Endothelial cell of umbilical vein (primary cell): ENCODE results near the gene MR1. TPM values are rescaled to one million over a fixed set of nuclear protein-coding genes. Genes with fewer than 3 reads are reported as not detected.
"Not testable (repeated sequence)": the region's sequence is repeated elsewhere in the genome, so short reads cannot be mapped to it uniquely, and the experiment has no call there.

Experiments used
- BruUV-seq: library from RNA; stranded (reverse); fragments of 400-500 nt; replicated peaks from 2 replicates; lab custom pipeline; 2021; lab: Mats Ljungman, UMichigan
- CTCF ChIA-PET: fragments of 300-600, 350-600 bp; sonication (Branson Sonifier 250); formaldehyde crosslinking; loops from one replicate; lab custom pipeline; 2021; ENCODE audit warnings: antibody characterized with exemption, inconsistent platforms; lab: Charles Lee
- POLR2A ChIA-PET: fragments of 300-600, 350-600 bp; sonication (Branson Sonifier 250); formaldehyde crosslinking; loops from one replicate; lab custom pipeline; 2021; ENCODE audit warnings: antibody characterized with exemption, inconsistent platforms; lab: Charles Lee
- DNase-seq: peaks from one replicate; pipeline ENCODE4 v3.0.0-alpha.2; 2011; ENCODE audit warnings: low read depth, low spot score
- FAIRE-seq: peaks from 2 replicates; lab custom pipeline; 2011; peaks lifted over from hg19 to GRCh38; lab: Jason Lieb, UNC
- H2AFZ ChIP-seq: 2 replicates; pipeline ENCODE4 v1.6.0; 2012; ENCODE audit warnings: low read depth, low read length, control low read depth, inconsistent platforms
- H3K27ac ChIP-seq: 2 replicates; pipeline ENCODE4 v1.5.1; 2011; ENCODE audit warnings: low read depth, mild to moderate bottlenecking, control low read depth, low read length, moderate library complexity; ENCODE audit not compliant: insufficient read depth
- H3K27me3 ChIP-seq, 2 experiments: 2 replicates each; pipeline versions ENCODE4 v1.6.0 to v1.6.1; 2011; ENCODE audit warnings: low read length in 2 of 2, mixed read lengths in 1 of 2; ENCODE audit not compliant: control insufficient read depth in 2 of 2, insufficient read depth in 2 of 2
- H3K36me3 ChIP-seq, 2 experiments: 2 replicates in 1 of 2; 3 replicates in 1 of 2; pipeline ENCODE4 v1.5.1; 2011; ENCODE audit warnings: low read length in 2 of 2, mild to moderate bottlenecking in 1 of 2, moderate library complexity in 1 of 2; ENCODE audit not compliant: control insufficient read depth in 2 of 2, insufficient read depth in 2 of 2; ENCODE audit errors: extremely low read depth in 1 of 2
- H3K4me1 ChIP-seq: 3 replicates; pipeline ENCODE4 v1.5.1; 2011; ENCODE audit warnings: mild to moderate bottlenecking, low read length; ENCODE audit not compliant: control insufficient read depth, insufficient read depth; ENCODE audit errors: extremely low read depth
- H3K4me2 ChIP-seq: 2 replicates; pipeline ENCODE4 v1.6.1; 2011; ENCODE audit warnings: low read length, control low read depth, mixed read lengths; ENCODE audit not compliant: insufficient read depth
- H3K4me3 ChIP-seq, 3 experiments: fragments of 200-600 bp in 1 of 3; sonication (generic), shearing (Covaris generic) in 1 of 3; replicated peaks in 1 of 3; 2 replicates each; pipeline ENCODE4 v1.5.1; 2011 to 2016; ENCODE audit warnings: control low read depth in 3 of 3, low read length in 3 of 3, mild to moderate bottlenecking in 2 of 3, inconsistent platforms in 1 of 3, low read depth in 1 of 3, moderate library complexity in 1 of 3; ENCODE audit not compliant: insufficient read depth in 1 of 3
- H3K79me2 ChIP-seq: 2 replicates; pipeline ENCODE4 v1.6.0; 2012; ENCODE audit warnings: low read length, inconsistent platforms; ENCODE audit not compliant: control insufficient read depth, insufficient read depth
- H3K9ac ChIP-seq: replicated peaks from 2 replicates; pipeline ENCODE3; 2011; ENCODE audit warnings: low read length, control low read depth; ENCODE audit not compliant: insufficient read depth; ENCODE audit errors: extremely low read depth
- H3K9me1 ChIP-seq: replicated peaks from 3 replicates; pipeline ENCODE4 v1.6.0; 2011; ENCODE audit warnings: mild to moderate bottlenecking, low read length; ENCODE audit not compliant: control insufficient read depth, insufficient read depth; ENCODE audit errors: extremely low read depth
- H3K9me3 ChIP-seq: replicated peaks from 2 replicates; pipeline ENCODE4 v1.5.1; 2012; ENCODE audit warnings: low read length, inconsistent platforms; ENCODE audit not compliant: control insufficient read depth, insufficient read depth
- H4K20me1 ChIP-seq: replicated peaks from 2 replicates; pipeline ENCODE3; 2011; ENCODE audit warnings: mild to moderate bottlenecking, low read length; ENCODE audit not compliant: control insufficient read depth, insufficient read depth; ENCODE audit errors: extremely low read depth
- EZH2 ChIP-seq: IDR thresholded peaks from 2 replicates; pipeline ENCODE4 v1.6.1; 2012; ENCODE audit warnings: borderline replicate concordance, low read depth, mild to moderate bottlenecking, moderate library complexity, low read length, inconsistent platforms; ENCODE audit not compliant: severe bottlenecking
- FOS ChIP-seq: IDR thresholded peaks from 2 replicates; pipeline ENCODE4 v1.6.1; 2011; ENCODE audit warnings: mild to moderate bottlenecking, low read length, moderate library complexity, borderline replicate concordance; ENCODE audit not compliant: insufficient read depth
- GATA2 ChIP-seq: IDR thresholded peaks from 2 replicates; pipeline ENCODE4 v1.7.0; 2011; ENCODE audit warnings: low read depth, mild to moderate bottlenecking, moderate library complexity, mixed read lengths, low read length; ENCODE audit not compliant: insufficient read length, insufficient read depth
- MYC ChIP-seq: IDR thresholded peaks from one replicate; pipeline ENCODE4 v1.6.1; 2011; ENCODE audit warnings: mild to moderate bottlenecking, low read depth, low read length
- POLR2A ChIP-seq: IDR thresholded peaks from 2 replicates; pipeline ENCODE4 v1.6.1; 2012; ENCODE audit warnings: low read depth, mild to moderate bottlenecking, control low read depth, low read length
- POLR2AphosphoS5 ChIP-seq: IDR thresholded peaks from 2 replicates; pipeline ENCODE4 v1.6.1; 2012; ENCODE audit warnings: low read depth, mild to moderate bottlenecking, control low read depth, low read length, moderate library complexity; ENCODE audit not compliant: insufficient read depth
- dilution Hi-C: fragments of 300-500 bp; cut with MboI; formaldehyde crosslinking; loops from one replicate; pipeline ENCODE4 v1.15.0; 2019; ENCODE audit warnings: low sequenced_read_pairs; ENCODE audit not compliant: extremely low pct_ligation_motif_present
- intact Hi-C: fragments of 100-400 bp; cut with micrococcal nuclease; formaldehyde crosslinking; loops from one replicate; pipeline ENCODE4 v1.10.0; 2022
- polyA plus RNA-seq, 4 experiments: library from polyadenylated mRNA; depleted of rRNA in 3 of 4; stranded (reverse) in 3 of 4; unstranded in 1 of 4; fragments of >200 nt; gene quantifications; 2 replicates each; pipeline versions ENCODE4 v1.2.1 to v1.2.3, GENCODE V29; 2011 to 2012; ENCODE audit warnings: missing spikeins in 1 of 4
- total RNA-seq: library from RNA; stranded (reverse); gene quantifications from 2 replicates; pipeline ENCODE4 v1.2.3, GENCODE V29; 2021

Gene MR1
- total and polyA plus RNA-seq, 2 donors (not counting 3 experiments of a cell fraction or from before 2014, with no cell fraction given): 1.3 to 2.5 TPM

- intact Hi-C loops: no loop called here
- CTCF ChIA-PET: interaction anchor here (0.6 to 1.6 kb wide), 7 partner anchors 10 to 111 kb away, joined by 3 to 9 read pairs (median 3); partner anchors contain the start of gene MR1
- no peak for FAIRE-seq
Measured at GRCh38 chr1:181043025-181043888, 9.5 kb downstream of the MR1 start.

GRCh38 chr1:181044449-181044966, 10.7 kb downstream of the MR1 start:
- H3K36me3 ChIP-seq: no peaks in the 10 kb centered on the region
- no peaks in the 10 kb centered on the region for H3K9me1 ChIP-seq
- H3K79me2 ChIP-seq: no peaks in the 10 kb centered on the region
- intact Hi-C loops (no loop called here), dilution Hi-C loops (no loop called here)
- H3K27ac ChIP-seq: no peak overlapping the region
- POLR2A ChIA-PET: no interaction called here
- FAIRE-seq: no peak
- no peaks in the 10 kb centered on the region for H3K9me3 ChIP-seq
- no peak overlapping the region for H2AFZ ChIP-seq
- H3K27me3 ChIP-seq: no peaks in the 10 kb centered on the region
- H3K4me3 ChIP-seq: no peak overlapping the region
- BruUV-seq: no TSS peak
- H3K4me1 ChIP-seq: no peaks in the 10 kb centered on the region
- no peak for DNase-seq
- H4K20me1 ChIP-seq: no peaks in the 10 kb centered on the region
- TF ChIP-seq GATA2: no peak
- H3K9ac ChIP-seq: no peak overlapping the region
- H3K4me2 ChIP-seq: no peak overlapping the region
- CTCF ChIA-PET: no interaction called here

More at GRCh38 chr1:181043025-181043888, 9.5 kb downstream of the MR1 start:
- no peaks in the 10 kb centered on the region for H3K9me3 ChIP-seq
- no peak for TF ChIP-seq GATA2
- TF ChIP-seq EZH2: no peak
- no peak for TF ChIP-seq MYC
- TF ChIP-seq POLR2AphosphoS5: no peak
- no peak for TF ChIP-seq FOS
- TF ChIP-seq POLR2A: no peak
- no peaks in the 10 kb centered on the region for H3K9me1 ChIP-seq
- no peaks in the 10 kb centered on the region for H3K79me2 ChIP-seq
- no peaks in the 10 kb centered on the region for H3K27me3 ChIP-seq
- POLR2A ChIA-PET: interaction anchor here (1.1 kb wide), 1 partner anchor 21 kb away, joined by 3 read pairs; the partner anchor contains the start of gene STX6
- dilution Hi-C loops: no loop called here
- no peak for DNase-seq
- no peak overlapping the region for H3K4me2 ChIP-seq
- H3K36me3 ChIP-seq: no peaks in the 10 kb centered on the region
- H4K20me1 ChIP-seq: no peaks in the 10 kb centered on the region
- no peak overlapping the region for H3K4me3 ChIP-seq
- H2AFZ ChIP-seq: no peak overlapping the region
- BruUV-seq: no TSS peak
- H3K9ac ChIP-seq: no peak overlapping the region
- no peak overlapping the region for H3K27ac ChIP-seq
- no peaks in the 10 kb centered on the region for H3K4me1 ChIP-seq

GRCh38 chr1:181045946-181046345, 12.2 kb downstream of the MR1 start:
- POLR2A ChIA-PET, H3K9me1 ChIP-seq, H3K4me1 ChIP-seq, H4K20me1 ChIP-seq, dilution Hi-C loops, H3K36me3 ChIP-seq, H3K9me3 ChIP-seq, H3K79me2 ChIP-seq, H3K9ac ChIP-seq, DNase-seq, FAIRE-seq, H3K27ac ChIP-seq, BruUV-seq, intact Hi-C loops, H2AFZ ChIP-seq, H3K4me3 ChIP-seq, H3K4me2 ChIP-seq, H3K27me3 ChIP-seq: not testable (repeated sequence)
- CTCF ChIA-PET: interaction anchor here (1.0 kb wide), 1 partner anchor 96 kb away, joined by 3 read pairs; no protein-coding TSS in a partner anchor
